BLaER1 (cell line): ENCODE measurements around the gene DLG2.
"Not testable (repeated sequence)": the region's sequence is repeated elsewhere in the genome, so short reads cannot be mapped to it uniquely, and the experiment has no call there.

ENCODE experiments used
- H3K27ac ChIP-seq: shearing (Covaris generic); formaldehyde crosslinking; 2 replicates; pipeline ENCODE4 v1.8.1; 2022
- H3K27me3 ChIP-seq: shearing (Covaris generic); formaldehyde crosslinking; 2 replicates; pipeline ENCODE4 v1.8.1; 2022
- H3K36me3 ChIP-seq: shearing (Covaris generic); formaldehyde crosslinking; 2 replicates; pipeline ENCODE4 v1.8.1; 2022
- H3K4me1 ChIP-seq: shearing (Covaris generic); formaldehyde crosslinking; 2 replicates; pipeline ENCODE4 v1.8.1; 2022
- H3K4me2 ChIP-seq: shearing (Covaris generic); formaldehyde crosslinking; 2 replicates; pipeline ENCODE4 v1.8.1; 2022
- H3K4me3 ChIP-seq: shearing (Covaris generic); formaldehyde crosslinking; 2 replicates; pipeline ENCODE4 v1.8.1; 2022
- H3K9ac ChIP-seq: shearing (Covaris generic); formaldehyde crosslinking; 2 replicates; pipeline ENCODE4 v1.8.1; 2022
- H3K9me3 ChIP-seq: shearing (Covaris generic); formaldehyde crosslinking; 2 replicates; pipeline ENCODE4 v1.8.1; 2022
- H4K20me1 ChIP-seq: shearing (Covaris generic); formaldehyde crosslinking; 2 replicates; pipeline ENCODE4 v1.8.1; 2022
- Cebpa-rat ChIP-seq: shearing (Covaris generic); IDR thresholded peaks from 2 replicates; pipeline ENCODE4 v1.8.1; 2022

Gene DLG2

GRCh38 chr11:85301895-85302678, 325.1 kb downstream of the DLG2 start:
- no peaks in the 10 kb centered on the region for H3K9me3 ChIP-seq
- H3K27me3 ChIP-seq = no peaks in the 10 kb centered on the region
- no peaks in the 10 kb centered on the region for H3K36me3 ChIP-seq
- H4K20me1 ChIP-seq = no peaks in the 10 kb centered on the region
- H3K27ac ChIP-seq = no peak overlapping the region
- H3K4me3 ChIP-seq = no peak overlapping the region
- no peak overlapping the region for H3K9ac ChIP-seq
- H3K4me1 ChIP-seq = no peaks in the 10 kb centered on the region
- no peak overlapping the region for H3K4me2 ChIP-seq
- TF ChIP-seq Cebpa-rat = no peak

- H3K27ac ChIP-seq = no peak overlapping the region
- no peaks in the 10 kb centered on the region for H3K27me3 ChIP-seq
- H3K4me1 ChIP-seq = no peaks in the 10 kb centered on the region
- TF ChIP-seq Cebpa-rat = no peak
- H3K9ac ChIP-seq = no peak overlapping the region
- H3K4me2 ChIP-seq = no peak overlapping the region
- H4K20me1 ChIP-seq = no peaks in the 10 kb centered on the region
- H3K36me3 ChIP-seq = no peaks in the 10 kb centered on the region
- no peak overlapping the region for H3K4me3 ChIP-seq
- no peaks in the 10 kb centered on the region for H3K9me3 ChIP-seq
These were observed 327.7 kb downstream of the DLG2 start for GRCh38 chr11:85299258-85299942.

- Histone ChIP-seq H3K27me3 (no peaks in the 10 kb centered on the region), H3K9ac (no peak overlapping the region), H4K20me1 (no peaks in the 10 kb centered on the region), H3K36me3 (no peaks in the 10 kb centered on the region), H3K4me3 (no peak overlapping the region), H3K4me2 (no peak overlapping the region), H3K4me1 (no peaks in the 10 kb centered on the region), H3K27ac (no peak overlapping the region), H3K9me3 (no peaks in the 10 kb centered on the region)
- TF ChIP-seq Cebpa-rat = peak; percentile 68; the same call in 1 of the 2 replicates
These were observed 331.4 kb downstream of the DLG2 start for GRCh38 chr11:85295694-85296271.

- Histone ChIP-seq H3K36me3 (no peaks in the 10 kb centered on the region), H3K4me1 (no peaks in the 10 kb centered on the region), H3K9ac (no peak overlapping the region), H3K27ac (no peak overlapping the region), H3K4me2 (no peak overlapping the region), H4K20me1 (no peaks in the 10 kb centered on the region), H3K9me3 (no peaks in the 10 kb centered on the region), H3K4me3 (no peak overlapping the region), H3K27me3 (no peaks in the 10 kb centered on the region)
- TF ChIP-seq Cebpa-rat = no peak
These were observed 345.6 kb downstream of the DLG2 start for GRCh38 chr11:85281550-85281949.

- H3K36me3 ChIP-seq = no peaks in the 10 kb centered on the region
- no peaks in the 10 kb centered on the region for H3K9me3 ChIP-seq
- H3K4me1 ChIP-seq = no peaks in the 10 kb centered on the region
- H3K27me3 ChIP-seq = no peaks in the 10 kb centered on the region
- no peak overlapping the region for H3K4me2 ChIP-seq
- H3K27ac ChIP-seq = no peak overlapping the region
- H3K4me3 ChIP-seq = no peak overlapping the region
- H4K20me1 ChIP-seq = no peaks in the 10 kb centered on the region
- no peak overlapping the region for H3K9ac ChIP-seq
- TF ChIP-seq Cebpa-rat = no peak
These were observed 347.9 kb downstream of the DLG2 start for GRCh38 chr11:85279267-85279666.

GRCh38 chr11:85277693-85278092, 349.5 kb downstream of the DLG2 start:
- Histone ChIP-seq H3K9me3 (no peaks in the 10 kb centered on the region), H3K4me3 (no peak overlapping the region), H3K9ac (no peak overlapping the region), H3K4me1 (no peaks in the 10 kb centered on the region), H4K20me1 (no peaks in the 10 kb centered on the region), H3K4me2 (no peak overlapping the region), H3K36me3 (no peaks in the 10 kb centered on the region), H3K27ac (no peak overlapping the region), H3K27me3 (no peaks in the 10 kb centered on the region)
- TF ChIP-seq Cebpa-rat = no peak

GRCh38 chr11:85276332-85276731, 350.8 kb downstream of the DLG2 start:
- H3K9ac ChIP-seq = no peak overlapping the region
- H3K27ac ChIP-seq = no peak overlapping the region
- no peaks in the 10 kb centered on the region for H3K9me3 ChIP-seq
- H4K20me1 ChIP-seq = no peaks in the 10 kb centered on the region
- no peaks in the 10 kb centered on the region for H3K27me3 ChIP-seq
- H3K36me3 ChIP-seq = no peaks in the 10 kb centered on the region
- no peak for TF ChIP-seq Cebpa-rat
- H3K4me1 ChIP-seq = peaks cover under 1% of the 10 kb centered on the region; the same call in 1 of the 2 replicates
- no peak overlapping the region for H3K4me2 ChIP-seq
- H3K4me3 ChIP-seq = no peak overlapping the region

GRCh38 chr11:85270315-85270714, 356.8 kb downstream of the DLG2 start:
- not testable (repeated sequence) for H3K27me3 ChIP-seq, H3K4me3 ChIP-seq, H3K9ac ChIP-seq, H3K27ac ChIP-seq, H3K36me3 ChIP-seq, H4K20me1 ChIP-seq, H3K4me1 ChIP-seq, H3K4me2 ChIP-seq, H3K9me3 ChIP-seq

- H3K4me3 ChIP-seq = no peak overlapping the region
- no peak overlapping the region for H3K9ac ChIP-seq
- no peak overlapping the region for H3K4me2 ChIP-seq
- H3K27me3 ChIP-seq = no peaks in the 10 kb centered on the region
- peaks cover 7% of the 10 kb centered on the region; the same call in 1 of the 2 replicates for H3K4me1 ChIP-seq
- TF ChIP-seq Cebpa-rat = no peak
- H3K9me3 ChIP-seq = 0 out of 2 replicates have a peak, but pooled peaks cover 4% of the 10 kb centered on the region
- H3K27ac ChIP-seq = no peak overlapping the region
- no peaks in the 10 kb centered on the region for H4K20me1 ChIP-seq
- H3K36me3 ChIP-seq = no peaks in the 10 kb centered on the region
These were observed 358.0 kb downstream of the DLG2 start for GRCh38 chr11:85269109-85269508.

- H3K27me3 ChIP-seq = no peaks in the 10 kb centered on the region
- TF ChIP-seq Cebpa-rat = no peak
- no peak overlapping the region for H3K4me2 ChIP-seq
- 0 out of 2 replicates have a peak, but pooled peaks cover 4% of the 10 kb centered on the region for H3K9me3 ChIP-seq
- no peak overlapping the region for H3K9ac ChIP-seq
- peaks cover 7% of the 10 kb centered on the region; the same call in 1 of the 2 replicates for H3K4me1 ChIP-seq
- H4K20me1 ChIP-seq = no peaks in the 10 kb centered on the region
- H3K4me3 ChIP-seq = no peak overlapping the region
- no peak overlapping the region for H3K27ac ChIP-seq
- no peaks in the 10 kb centered on the region for H3K36me3 ChIP-seq
These were observed 360.5 kb downstream of the DLG2 start for GRCh38 chr11:85266646-85267045.
